Measurements from ENCODE around the gene NRF1.

DNA sequence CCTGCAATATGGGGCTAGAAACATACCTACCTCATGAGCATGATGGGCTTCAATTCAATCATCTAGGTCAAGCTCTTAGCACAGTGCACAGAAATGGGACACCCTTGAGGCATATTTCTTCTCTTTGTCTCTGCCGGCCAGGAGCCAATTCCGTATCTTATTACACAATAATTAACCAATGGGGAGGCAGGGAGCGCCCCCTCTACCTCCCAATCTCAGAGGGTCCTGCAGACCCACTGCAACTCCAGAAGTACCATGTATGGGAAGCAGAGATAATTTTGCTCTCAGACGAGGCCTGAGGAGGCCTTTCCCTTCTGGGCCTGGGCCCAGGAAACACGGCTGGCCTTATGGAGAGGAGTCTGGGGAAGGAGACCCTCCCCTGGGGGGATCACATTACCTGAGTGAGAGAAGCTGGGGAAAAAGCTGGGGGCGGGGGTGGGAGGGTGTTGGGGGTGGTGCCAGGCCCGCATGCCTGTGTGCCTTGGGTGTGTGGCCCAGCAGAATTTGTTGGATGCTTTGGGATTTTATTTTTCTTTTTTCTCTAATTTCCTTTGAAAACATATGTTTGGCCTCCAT is 185.8 kb downstream of the NRF1 start:
- TF ChIP-seq EZH2 (IDR thresholded peaks at IDR 0.05) (no peak), POLR2AphosphoS5 (IDR thresholded peaks at IDR 0.05; ENCODE audit: borderline replicate concordance, low read depth, low read length) (no peak)

Measured in SK-N-MC (cell line).